Endometrial microvascular endothelial cells (primary cell): ENCODE measurements around the gene DNAH17. TPM values are rescaled to one million over a fixed set of nuclear protein-coding genes. Genes with fewer than 3 reads are reported as not detected.

Experiments
- in situ Hi-C: cut with HindIII; loops from 2 replicates; pipeline ENCODE4 v1.10.0; 2017; ENCODE audit warnings: low sequenced_read_pairs, low pct_unique_long_range_greater_than_20kb; ENCODE audit errors: inconsistent ontology term
- total RNA-seq: library from RNA; depleted of rRNA; stranded (reverse); fragments of >200 nt; gene quantifications from one replicate; pipeline ENCODE4 v1.2.3, GENCODE V29; 2015; ENCODE audit errors: inconsistent ontology term

Gene DNAH17
- total RNA-seq, 1 donor from 2014 or later, result not detected

DNA sequence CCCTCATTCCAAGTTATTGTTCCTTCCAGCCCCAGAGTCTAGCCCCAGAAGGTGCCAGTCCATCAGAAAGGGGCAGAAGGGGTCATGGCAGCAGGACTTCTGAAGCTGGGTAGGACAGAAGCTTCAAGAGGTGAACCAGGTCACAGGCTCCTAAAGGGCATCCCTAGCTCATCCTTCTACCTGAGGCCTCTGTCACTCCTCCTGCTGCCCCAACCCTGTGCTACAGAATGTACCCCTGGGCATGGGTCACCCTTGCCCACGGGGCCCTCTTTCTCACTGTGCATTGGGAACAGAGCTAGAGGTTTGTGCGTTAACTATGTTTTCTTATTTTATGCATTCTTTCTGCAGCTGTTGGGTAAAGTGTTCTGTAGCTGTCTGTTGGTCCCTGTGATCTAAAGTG, 46.5 kb downstream of the DNAH17 start:
- in situ Hi-C loops, result no loop called here

DNA sequence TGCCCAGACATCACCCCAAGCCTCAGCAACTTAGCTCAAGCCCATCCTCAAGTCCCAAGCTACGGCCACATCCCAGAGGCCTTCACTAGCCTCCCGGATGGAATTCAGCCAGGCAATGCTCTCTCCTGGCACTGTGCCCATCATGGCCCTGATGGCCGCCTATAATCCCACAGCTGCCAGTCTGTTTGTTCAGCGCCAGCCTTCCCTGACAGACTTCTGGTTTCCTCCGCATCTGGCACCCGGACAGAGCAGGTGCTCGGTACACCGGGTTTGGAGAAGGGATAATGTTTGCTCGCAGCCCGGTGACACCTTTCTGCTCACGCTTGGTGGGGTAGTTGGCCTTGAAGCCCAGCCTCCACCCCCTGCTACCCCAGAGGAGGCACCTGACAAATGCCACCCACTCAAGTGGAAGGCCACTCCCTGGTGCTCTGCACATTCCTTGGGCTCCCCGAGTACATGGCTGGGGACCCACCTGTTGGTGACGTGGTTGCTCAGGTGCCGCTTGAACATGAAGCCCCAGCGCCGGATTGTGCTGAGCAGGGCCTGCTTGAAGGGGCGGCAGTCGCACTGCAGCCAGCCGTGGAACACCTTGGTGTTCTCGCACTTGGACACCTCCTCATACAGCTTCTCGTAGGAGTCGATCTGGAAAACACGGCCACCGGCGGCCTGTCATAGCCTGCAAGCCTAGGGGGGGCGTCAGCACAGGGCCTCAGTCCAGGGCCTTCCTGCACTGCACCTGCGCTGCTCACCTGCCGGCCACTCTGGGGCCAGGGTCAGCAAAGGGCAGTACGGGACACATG, 47.1 kb downstream of the DNAH17 start:
- in situ Hi-C loops, result no loop called here

DNA sequence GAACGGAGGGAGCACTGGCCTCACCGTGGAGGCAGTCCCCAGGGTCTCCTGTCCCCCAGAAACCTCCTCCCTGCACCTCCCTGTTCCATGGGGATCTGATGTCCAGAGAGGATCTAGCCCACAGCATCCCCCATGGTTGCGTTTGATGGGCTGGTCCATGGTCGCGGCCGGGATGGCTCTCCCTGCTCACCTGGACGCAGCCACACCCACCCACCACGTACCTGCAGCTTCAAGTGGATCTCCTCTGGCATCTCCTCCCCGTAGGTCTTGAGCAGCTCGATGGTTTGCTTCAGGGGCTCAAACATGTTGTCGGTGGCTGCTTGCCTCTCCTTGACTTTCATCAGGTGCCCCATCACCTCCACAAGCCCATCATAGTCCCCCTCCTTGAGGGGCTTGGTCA, 47.9 kb downstream of the DNAH17 start:
- in situ Hi-C loops, result no loop called here

DNA sequence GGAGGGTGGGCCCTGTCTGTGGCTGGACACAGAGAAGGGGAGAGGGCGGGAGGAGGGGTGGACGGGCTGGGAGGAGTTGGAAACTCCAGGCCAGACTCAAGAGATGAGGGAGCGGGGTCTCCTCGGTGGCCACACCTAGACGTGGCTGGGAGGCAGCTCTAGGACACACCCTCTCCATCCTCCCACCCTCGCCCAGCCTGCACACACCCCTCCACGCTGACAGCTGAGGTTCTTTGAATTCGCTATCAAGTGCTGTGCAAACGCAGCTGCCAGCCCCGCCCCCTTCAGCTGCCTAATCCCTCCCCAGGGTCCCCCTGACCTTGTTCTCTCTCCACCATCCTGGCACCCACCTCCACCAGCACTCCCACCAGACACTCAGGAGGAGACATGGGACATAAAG, 48.7 kb downstream of the DNAH17 start:
- in situ Hi-C loops, result no loop called here

DNA sequence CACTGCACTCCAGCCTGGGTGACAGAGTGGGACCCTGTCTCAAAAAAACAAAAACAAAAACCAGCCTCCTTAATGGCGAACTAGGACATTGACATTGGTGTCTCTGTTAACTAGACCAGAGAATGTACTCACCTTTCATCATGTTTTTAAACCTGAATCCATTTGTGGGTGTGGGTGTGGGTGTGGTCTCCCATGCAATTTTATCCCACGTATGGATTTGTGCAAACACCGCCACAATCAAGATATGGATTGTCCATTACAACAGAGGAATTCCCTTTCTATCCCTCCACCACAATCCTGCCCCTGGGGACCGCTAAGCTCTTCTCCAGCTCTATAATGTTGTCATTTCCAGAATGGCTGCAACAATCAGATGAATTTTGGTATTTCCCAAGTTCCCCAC, 49.9 kb downstream of the DNAH17 start:
- in situ Hi-C loops, result no loop called here

DNA sequence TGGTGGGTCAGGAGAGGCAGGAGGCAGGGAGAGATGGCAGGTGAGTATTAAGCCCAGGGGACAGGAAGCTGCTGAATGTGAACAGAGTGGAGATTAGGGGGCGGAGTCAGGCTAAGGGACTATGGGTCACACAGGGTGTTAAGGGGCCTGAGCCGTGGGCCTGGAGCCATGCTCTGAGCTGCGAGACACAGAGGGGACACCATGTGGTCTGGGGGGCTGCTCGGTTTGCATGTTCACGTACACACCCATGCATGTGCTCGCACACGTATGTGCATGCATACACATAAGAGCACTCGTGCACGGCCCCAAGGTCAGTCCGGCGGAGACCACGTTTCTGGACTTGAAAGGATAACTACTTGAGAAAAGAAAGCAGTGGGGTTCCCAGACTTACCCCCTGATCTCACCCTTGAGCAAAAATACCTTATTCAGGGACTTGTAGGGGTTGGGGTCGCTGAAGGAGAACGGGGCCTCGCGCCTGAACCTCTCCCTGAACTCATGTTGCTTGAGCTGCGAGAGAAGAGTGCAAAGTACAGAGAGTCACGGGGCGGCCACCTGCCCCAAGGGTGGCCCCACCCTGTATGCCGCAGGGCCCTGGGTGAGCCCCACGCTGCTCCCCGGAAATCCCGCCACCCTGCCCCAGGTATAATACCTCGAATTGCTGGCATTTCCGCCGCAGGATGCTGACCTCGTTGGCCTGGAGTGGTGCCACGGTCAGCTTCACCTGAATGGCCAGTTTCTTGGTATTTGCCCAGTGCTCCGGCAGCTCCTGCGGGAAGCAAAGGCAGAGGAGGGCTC, 50.8 kb downstream of the DNAH17 start:
- in situ Hi-C loops, result no loop called here

DNA sequence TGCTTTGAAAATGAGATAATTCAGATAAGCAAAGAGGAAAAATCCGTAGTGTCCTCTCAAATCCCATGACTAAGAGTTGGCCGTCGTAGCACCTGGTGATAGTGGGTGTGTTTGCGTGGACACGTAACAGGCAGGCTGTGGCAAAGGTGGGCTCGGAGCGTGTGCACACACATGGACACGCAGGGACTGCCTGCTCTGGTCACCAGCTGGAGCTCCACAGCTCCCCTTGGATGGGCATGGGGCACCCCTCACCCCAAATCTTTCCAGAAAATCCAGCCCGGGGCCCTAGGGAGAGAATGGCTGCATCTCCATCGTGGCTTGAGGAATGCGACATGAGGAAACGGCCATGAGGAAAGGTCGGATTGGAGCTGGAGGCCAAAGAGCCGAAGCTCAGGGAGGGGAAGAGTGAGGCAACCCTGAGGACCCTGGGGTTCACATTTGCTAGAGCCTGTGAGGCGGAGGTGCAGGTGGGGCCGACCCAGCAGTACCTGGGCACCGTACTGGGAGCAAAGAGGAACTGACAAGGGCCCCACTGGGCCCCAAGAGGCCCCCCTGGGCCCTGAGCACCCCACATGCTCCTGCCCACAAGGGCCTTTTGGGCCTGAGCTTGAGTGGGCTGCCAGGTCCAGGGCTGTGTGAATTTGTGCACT, 51.6 kb downstream of the DNAH17 start:
- in situ Hi-C loops, result no loop called here

DNA sequence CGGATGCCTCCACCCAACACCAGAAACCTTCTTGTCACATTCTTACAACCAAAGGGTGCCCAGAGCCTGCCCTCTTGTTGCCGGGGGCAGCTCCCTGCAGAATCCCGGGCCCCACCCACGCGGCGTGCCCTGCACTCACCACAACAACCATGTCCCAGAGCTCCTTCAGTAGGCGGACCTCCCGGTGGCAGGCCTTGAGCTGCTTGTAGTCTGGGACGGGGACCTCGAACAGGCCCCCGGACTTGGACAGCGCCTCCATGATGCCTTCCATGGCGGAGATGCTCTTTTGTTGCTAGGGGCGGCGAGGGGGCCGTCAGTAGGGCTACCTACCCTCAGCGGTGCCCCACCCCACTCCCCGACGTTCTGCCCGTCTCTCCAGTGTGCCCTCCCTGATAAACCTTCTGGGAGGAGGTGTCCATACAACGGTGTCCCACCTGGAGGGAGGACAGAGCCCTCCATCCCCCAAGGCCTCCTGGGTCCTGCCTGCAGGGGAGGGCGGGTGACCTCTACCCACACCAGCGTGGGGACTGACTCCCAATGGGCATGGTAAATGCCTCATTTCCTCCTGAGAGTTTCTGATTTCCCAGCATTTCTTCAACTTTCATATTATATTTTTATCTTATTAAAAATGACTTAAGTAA, 52.2 kb downstream of the DNAH17 start:
- in situ Hi-C loops, result no loop called here

DNA sequence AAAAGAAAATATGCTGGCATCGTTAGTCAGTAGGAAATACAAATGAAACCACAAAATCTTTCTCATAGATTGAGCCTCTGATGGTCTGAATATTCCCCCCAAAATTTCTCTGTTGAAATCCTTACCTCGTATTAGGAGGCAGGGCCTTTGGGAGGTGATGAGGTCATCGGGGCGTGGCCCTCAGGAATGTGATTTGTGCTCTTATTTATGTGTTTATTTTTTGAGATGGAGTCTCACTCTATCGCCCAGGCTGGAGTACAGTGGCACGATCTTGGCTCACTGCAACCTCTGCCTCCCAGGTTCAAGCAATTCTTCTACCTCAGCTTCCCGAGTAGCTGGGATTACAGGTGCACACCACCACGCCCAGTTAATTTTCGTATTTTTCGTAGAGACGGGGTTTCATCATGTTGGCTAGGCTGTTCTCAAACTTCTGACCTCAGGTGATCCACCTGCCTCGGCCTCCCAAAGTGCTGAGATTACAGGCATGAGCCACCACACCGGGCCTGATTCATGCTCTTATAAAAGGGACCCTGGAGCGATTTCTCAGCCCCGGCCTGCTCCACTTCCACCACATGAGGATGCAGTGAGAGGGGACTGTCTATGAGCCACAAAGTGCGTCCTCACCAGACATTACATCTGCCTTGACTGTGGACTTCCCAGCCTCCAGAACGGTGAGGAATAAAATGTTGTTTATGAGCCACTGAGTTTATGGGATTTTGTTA, 53.1 kb downstream of the DNAH17 start:
- in situ Hi-C loops, result no loop called here

DNA sequence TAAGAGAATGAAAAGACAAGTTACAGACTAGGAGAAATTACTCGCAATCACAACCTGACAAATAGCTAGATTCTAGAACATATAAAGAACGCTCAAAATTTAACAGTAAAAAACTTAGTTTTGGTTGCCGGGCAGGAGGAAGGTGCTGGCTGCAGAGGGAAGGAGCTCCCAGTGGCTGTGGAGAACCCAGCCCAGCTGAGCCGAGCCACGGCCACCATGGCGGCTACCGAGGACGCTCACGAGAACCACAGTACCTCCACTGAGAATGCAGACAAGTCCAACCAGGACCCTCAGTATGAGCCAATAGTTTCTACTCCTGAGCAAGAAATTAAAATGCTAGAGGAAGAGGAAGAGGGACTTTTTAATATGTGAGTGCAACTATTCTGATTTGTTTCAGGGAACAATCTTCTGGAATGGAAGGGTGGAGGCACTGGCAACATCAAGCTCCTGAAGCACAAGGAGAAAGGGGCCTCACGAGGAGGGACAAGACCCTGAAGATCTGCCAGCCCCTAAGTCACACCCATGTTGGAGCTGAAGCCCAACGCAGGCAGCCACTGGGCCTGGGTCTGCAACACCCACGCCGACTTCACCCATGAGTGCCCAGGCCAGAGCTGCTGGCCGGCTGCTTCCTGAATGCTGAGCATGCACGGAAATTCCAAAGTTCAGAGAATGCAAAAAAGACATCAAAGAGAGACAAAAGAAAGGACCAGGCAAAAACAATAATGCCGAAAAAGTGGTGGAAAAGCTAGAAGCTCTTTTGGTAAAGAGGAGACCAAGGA, 55.0 kb downstream of the DNAH17 start:
- in situ Hi-C loops, result no loop called here

DNA sequence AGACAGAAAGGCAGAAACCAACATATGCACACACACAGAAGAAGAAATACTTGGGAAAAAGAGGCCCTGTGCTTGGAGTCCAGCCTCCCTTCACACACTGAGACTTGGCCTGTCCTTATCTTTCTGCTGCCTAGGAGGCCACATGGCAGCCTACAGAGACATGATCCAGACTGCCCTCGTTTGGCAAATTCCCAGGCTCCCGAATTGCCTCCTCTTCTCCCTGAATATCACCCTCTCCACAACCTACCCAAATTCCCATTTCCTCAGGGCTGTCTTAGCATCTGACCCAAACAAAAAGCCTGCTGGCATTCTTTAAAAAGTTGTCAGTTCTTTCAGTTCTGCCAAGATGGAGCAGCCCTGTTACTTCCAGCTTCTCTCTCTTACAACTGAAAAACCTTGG, 59.8 kb downstream of the DNAH17 start:
- in situ Hi-C loops, result no loop called here

DNA sequence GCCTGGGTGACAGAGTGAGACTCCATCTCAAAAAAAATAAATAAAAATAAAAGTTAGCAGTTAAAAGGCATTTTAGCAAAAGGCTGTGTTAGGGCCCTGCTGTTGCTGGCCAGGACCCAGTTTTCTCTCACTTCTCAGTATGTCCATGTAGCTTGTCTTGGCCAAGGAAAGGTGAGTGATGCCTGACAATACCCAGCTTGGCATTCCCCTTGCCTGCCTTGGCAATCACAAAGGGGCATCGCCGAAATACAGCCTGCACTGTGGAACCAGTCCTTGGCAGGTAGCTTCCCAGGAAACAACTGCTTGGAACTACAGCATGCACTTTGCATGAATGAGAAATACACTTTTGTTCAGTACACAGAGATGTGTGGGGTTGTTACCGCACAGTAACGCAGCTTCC, 61.7 kb downstream of the DNAH17 start:
- in situ Hi-C loops, result no loop called here

DNA sequence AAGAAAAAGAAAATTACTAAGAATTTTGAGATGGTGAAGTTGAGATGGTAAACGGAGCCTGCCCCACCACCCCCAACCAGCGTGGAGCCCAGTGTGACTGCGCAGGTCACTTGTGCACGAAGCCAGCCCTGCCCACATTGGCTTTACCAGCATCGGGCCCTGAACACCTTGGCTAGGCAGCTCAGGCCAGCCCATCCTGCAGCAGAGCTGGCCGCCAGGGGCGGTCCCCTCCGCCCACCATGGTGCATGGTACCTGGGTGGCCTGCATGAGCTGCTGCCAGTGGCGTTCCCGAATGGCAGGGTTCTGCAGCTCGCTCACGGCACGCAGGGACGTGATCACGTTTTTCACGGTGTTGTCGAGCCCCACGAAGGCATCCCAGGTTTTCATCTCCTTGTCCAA, 62.7 kb downstream of the DNAH17 start:
- in situ Hi-C loops, result no loop called here

DNA sequence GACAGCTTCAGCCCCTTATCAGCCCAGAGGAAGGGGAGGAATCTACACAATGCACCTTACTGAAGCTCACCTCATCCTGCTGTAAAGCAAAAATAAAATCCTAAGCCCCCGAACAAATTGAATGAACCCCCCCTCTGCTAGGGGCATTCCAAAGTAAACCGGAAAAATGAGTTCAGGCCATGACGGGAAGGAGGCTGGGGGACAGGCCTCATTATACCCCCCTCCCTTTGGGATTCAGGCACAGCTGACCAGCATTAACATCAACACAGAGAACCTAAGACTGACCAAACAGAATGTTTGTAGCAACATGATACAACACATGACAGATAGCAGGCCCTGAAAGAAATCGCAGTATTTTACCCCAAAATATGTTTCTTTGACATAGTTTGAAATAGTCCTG, 64.2 kb downstream of the DNAH17 start:
- in situ Hi-C loops, result no loop called here

DNA sequence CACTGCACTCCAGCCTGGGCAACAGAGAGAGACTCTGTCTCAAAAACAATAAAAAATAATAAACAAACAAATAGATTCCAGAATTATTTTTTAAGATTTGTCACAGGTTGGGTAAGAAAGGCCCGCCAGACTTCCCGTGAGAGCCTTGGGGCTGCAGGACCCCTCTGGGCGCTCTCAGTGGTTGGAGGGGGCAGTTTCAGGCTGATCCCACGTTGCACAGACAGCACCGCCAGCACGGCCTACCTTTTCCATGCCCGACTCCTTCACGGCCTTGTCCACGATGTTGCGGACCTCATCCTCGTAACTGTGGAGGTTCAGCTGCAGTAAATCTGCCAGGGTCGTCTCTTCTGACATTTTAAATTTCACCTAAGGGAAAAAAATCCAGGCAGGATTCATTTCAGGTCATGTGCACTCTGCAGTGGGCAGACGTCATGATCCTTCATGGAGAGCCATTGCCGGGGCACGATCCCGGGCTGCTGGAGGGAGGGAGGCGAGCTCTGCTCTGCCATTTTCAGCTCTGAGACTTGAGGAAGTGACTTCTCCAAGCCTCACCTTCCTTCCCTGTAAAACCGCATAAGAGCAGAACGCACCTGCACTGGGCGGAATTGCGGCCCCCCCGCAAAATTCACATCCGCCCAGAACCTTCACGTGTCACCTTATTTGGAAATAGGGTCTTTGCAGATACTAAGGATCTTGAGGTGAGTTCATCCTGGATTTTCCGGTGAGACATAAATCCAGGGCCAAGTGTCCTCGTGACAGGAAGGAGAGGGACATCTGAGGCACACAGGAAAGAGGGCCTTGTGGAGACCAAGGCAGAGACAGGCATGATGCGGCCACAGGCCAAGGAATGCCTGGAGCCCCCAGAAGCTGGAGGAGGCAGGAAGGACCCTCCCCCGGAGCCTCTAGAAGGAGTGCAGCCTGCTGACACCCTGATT, 66.8 kb downstream of the DNAH17 start:
- in situ Hi-C loops, result no loop called here

DNA sequence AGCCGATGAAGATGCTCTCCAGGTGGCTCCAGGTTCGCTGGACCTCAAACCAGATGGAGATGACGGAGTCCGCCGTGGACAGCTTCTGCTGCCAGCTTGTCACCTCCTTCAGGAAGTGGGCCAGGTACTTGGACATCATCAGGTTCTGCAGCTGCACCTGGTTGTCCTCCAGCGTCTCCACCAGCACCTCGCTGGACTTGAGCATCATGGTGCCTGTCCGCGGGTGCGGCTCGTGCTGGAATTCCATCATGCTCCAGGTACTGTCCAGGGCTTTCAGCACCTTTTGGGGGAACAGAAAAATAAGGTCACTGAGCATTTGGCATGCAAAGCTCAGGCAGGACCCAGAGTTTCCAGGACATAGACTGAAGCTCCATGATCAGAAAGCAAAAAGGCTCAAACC, 69.7 kb downstream of the DNAH17 start:
- in situ Hi-C loops, result no loop called here
